RPMI8226 (cell line): Measurements from ENCODE around the gene TMTC1.
"Not testable (repeated sequence)": the region's sequence is repeated elsewhere in the genome, so short reads cannot be mapped to it uniquely, and the experiment has no call there.

Experiments used
- DNase-seq: peaks from one replicate; pipeline ENCODE4 v3.0.0-alpha.2; 2015

Gene TMTC1

DNA sequence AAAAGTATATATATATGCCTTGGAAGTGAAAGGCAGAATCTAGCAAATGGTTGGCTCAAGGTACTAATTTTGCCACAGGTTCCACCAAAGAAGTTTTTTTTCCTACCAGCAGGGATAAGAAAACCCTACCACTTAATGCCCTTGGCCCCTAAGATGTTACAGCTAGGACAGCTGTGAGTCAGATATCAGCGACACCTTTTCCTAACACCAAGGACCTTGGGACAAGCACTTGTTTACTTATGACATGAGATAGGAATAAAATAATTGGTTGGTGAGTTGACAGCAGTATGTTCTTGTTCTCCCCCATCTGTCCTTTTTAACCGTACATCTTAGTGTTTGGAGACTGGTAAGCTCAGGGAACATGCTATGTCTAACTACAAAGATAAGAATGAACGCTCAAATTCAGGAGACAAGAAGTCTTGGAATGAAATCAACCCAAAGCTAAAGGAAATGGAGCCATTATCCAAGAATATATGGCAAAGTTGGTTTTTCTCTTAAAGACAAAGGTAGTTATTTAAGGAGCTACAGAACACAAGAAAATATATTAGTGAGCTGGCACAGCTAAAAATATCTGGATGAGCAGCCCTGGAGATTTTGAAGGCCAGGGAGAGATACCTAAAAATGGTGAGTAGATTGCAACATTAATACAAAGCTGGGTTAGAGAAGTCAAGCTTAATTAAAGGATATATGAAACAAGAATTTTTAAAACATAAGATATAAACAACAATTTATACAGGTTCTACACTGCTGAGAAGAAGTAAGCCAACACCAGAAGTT, 126.8 kb downstream of the TMTC1 start:
- no peak for DNase-seq

DNA sequence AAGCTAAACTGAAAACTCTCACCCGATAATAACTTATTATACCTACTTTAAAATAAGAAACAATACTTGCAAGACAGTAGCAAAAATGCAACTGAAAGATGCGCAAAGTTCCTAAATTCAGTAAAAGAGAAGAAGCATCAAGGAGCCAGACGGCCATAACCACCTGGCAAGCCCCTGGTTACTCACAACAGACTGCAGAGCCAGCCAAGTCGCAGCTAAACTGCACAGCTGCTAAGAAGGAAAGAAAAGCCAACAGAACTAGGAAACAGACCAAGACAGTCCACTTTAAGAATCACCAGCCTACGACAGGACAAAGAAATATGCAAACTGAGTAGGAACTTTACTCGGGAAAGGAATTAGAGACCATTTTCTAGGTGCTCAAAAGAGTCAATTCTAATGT, 127.9 kb downstream of the TMTC1 start:
- DNase-seq, result no peak

DNA sequence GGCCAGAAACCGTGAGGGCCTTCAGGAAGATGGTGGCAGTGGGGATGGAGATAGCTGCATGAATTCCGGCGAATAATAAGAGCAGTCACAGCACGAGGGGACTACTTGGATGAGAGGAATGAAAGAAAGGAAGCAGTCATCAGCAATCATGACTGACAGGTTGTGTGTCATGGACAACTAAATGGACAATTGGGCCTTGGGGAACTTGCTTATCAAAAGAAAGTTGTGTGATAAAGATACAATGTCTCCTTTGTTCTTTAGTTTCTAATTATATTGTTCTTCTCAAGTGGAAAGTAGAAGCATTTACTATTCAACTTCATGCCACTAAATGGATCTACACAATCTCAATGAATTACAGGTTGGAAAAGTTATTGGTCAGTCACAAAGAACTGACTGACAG, 130.5 kb downstream of the TMTC1 start:
- no peak for DNase-seq

DNA sequence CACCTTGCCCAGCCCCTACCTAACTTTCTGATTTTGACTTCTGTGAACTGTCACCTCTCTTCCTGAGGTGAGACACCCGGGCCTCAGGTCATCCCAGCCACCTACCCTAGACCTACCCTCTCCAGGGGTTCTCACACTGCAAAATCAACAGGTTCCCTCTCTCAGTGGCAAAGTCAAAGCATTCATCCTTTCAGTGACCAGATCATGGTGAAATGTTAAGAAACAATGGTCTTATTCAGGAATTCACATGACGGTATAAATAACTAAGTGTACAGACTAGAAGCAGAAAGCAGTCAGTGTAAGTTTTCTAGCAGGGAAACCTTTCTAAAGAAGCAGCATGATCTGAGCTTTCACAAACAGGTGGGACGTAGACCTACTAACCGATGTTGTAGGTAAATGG, 133.4 kb downstream of the TMTC1 start:
- no peak for DNase-seq

DNA sequence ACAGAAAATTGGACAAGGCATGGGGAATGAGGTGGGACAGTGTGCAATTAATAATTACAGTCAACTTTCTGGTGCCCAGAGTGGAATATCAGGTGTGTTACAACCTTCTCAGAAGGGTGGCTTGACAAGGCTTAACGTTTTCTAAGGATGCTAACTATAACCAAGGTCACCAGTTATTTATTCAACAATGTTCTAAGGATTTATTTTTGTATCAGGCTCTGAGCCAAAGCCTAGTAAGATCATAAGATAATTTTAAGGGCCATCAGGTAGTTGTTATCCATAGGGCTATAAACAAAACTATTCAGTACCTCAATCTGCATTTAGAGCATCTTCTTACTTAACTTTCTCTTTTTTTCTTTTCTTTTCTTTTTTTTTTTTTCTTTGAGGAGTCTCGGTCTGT, 134.0 kb downstream of the TMTC1 start:
- no peak for DNase-seq

DNA sequence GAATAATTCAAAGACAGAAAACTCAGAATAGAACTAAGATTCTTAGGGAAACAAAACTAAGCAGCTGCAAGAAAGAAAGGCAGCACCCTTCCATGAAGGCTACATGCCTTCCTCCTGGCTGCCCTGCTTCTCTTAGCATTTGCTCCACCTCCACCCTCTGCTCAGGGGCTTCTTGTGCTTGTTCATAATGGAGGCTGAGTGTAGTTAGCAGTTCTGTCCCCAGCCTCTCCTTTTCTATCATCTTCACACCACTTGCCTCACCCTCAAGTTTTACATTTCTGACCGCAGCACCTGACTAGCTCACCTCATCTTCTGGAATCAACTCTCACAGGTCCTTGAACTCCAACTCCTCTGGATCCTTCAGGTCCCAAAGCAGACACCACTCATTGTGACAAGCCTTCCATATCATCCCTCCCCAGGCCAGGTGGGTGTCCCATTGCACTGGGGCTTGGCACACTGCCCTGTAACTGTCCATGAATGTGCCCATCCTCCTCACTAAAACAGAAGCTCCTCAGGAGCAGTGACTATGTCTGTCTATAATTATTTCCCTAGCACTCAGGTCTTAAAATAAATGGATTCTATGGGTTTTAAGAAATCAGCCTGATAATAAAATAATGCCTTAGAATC, 139.1 kb downstream of the TMTC1 start:
- no peak for DNase-seq

DNA sequence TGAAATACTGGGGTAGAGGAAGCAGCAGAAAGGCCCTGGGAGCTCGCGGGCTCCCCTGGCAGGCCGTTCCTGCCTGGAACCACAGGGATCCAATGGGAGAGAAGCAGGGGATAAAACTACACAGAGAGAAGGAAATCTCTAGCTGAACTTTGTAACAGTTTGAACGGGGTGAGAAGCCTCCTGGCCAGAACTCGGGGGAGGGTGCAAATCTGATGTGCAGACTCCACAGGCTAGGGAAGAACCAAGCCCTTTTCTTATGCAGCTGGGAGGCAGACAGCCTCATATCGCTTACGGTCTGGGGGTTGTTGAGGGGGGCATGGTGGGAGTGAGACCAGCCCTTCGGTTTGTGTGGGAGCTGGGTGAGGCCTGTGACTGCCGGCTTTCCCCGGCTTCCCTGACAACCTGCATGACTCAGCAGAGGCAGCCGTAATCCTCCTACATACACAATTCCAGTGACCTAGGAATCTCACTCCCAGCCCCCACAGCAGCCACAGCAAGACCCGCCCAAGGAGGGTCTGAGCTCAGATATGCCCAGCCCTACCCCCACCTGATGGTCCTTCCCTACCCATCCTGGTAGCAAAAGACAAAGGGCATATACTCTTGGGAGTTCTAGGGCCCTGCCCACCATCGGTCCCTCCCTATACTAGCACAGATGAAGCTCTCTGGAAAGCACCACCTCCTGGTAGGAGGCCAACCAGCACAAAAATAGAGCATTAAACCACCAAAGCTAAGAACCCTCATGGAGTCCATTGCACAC, 143.0 kb downstream of the TMTC1 start:
- no peak for DNase-seq

DNA sequence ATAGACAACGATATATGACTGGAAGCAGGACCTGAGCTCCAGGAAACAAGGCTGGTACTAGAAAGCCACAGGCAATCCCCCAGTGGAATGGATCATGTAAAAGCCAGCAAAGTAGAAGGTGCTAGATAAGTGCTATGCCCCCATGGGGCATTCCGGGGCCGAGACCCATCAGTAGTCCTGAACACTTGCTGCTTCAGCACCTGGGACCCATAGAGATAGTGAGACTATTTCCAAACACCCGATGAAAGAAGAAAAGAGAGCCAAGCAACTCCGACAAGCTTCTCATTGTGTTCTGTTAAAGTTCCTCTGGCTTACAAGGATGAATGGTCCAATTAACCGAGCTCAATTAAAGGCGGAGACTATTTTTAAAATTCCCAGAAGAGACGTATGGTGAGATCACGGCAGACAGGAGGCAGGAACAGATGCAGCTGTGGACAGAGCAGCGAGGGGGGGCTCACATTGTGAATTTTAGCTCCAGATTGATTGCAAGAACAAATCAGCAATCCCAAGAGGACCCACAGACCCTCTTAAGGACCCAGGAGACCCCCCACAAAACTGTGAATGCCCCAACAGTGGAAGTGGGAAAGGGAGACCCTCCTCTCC, 143.7 kb downstream of the TMTC1 start:
- DNase-seq, result no peak

DNA sequence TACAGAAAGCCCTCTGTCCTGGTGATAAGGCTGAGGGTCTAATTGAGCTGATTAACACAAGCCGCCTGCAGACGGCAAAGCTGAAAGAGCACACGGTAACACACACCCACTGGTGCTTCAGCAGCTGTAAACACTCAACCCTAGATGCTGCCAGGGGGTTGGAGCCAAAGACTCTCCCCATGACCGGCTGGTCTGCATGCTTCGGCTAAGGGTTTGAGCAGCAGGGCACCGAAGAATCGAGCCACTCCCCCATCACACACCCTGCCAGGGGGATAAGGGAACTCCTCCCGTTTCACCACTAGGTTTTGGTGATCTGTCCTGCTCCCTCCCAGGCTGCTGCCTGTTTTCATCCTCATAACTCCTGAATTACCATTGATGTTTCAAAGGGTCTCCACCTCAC, 145.2 kb downstream of the TMTC1 start:
- DNase-seq, result no peak

DNA sequence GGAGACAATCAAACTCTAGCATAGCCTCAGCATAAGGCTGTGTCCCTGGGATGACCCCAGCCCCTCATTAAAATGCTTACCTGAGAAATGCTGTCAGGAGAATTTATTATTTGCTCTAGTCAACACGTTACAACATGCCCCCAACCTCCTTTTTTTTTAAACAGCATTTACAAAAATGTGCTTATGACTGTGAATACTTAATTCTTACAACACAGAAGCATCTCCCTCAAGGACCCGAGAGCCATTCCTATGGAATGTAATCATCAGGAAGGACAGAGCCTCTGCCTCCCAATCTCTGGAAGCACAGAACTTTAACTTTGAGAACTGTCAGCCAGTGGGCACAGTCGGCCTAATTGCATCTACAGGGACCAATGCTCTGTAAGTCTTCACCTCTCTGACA, 149.7 kb downstream of the TMTC1 start:
- DNase-seq, result no peak

DNA sequence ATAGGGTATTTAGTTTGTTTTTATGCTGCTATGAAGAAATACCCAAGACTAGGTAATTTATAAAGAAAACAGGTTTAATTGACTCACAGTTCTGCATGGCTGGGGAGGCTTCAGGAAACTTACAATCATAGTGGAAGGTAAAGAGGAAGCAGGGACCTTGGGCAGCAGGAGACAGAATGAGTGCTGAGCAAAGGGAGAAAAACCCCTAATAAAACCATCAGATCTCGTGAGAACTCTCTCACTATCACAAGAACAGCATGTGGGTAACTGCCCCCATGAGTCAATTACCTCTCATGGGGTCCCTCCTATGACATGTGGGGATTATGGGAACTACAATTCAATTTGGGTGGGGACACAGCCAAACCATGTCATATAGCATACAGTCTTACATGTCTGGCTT, 153.6 kb downstream of the TMTC1 start:
- DNase-seq, result not testable (repeated sequence)

DNA sequence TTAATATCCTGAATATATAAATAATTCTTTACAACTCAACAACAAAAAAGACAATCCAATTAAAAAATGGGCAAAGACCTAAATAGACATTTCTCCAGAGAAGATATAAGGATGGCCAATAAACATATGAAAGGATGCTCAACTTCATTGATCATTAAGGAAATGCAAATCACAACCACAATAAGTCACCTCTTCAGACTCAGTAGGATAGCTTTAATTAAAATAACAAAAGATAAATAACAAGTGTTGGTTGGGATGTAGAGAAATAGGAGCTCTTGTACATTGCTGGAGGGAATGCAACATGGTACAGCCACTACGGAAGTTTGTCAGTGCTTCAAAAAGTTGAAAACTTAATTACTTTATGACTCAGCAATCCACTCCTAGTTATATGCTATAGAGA, 156.5 kb downstream of the TMTC1 start:
- DNase-seq, result no peak

DNA sequence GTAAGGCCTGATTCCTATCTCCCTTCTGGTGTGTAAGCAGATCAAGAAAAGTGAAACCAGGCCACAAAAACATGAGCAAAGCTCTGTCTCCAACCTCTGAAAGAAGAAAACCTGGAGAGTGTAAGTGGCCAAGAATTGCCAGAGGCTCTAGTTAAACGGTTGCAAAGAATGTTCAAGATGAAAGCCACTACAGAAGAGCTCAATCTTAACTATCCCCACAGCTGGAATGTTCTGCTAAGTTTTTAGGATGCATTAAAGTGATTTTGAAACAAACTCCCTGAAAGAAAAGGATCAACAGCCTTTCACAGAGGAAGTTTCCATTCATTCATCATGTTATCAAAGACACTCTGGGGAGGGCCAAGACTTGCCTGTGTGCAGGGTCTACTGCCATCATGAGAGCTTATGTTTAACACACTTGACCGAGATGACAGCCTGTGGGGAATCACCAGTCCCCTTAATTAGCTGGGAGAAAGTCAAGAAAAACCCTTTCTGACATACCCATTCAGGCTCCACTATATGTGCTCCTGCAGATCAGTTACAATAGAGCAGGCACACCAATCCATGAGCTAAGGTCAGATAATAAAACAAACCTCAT, 158.3 kb downstream of the TMTC1 start:
- no peak for DNase-seq

DNA sequence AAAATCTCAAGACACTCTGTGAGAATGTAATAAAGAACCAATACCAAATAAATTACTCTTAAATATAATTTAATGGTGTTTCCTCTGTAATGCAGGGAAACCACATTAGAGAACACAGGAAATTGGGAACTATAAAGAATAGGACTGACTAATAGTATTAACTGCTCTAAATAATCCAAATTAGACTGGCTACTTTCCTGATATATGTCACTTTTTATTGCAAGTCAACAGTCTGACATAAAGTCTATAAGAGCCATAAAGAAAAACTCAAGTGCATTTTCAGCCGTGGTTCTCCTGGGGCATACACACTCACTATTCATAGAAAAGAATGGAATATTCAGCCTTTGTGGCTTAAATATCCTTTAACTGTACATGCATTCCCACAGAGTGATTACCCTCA, 161.5 kb downstream of the TMTC1 start:
- DNase-seq, result no peak

DNA sequence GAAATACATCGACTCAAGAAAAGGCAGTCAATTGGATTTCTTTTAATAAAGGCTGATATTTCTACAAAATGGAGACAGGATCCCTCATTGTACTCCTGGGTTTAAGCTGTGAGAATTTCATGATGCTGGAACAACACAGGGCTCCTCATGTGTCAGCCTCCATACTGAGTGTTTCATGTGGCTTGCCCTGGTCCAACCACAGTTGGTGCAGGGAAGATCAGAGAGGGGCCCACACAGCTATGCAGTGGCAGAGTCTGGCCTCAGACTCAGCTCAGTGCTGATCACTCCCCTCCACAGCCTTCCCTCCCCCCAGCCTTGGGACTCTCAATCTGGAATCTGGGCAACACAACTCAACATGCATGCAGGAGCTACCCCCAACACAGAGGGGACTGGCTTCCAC, 163.7 kb downstream of the TMTC1 start:
- DNase-seq, result no peak

DNA sequence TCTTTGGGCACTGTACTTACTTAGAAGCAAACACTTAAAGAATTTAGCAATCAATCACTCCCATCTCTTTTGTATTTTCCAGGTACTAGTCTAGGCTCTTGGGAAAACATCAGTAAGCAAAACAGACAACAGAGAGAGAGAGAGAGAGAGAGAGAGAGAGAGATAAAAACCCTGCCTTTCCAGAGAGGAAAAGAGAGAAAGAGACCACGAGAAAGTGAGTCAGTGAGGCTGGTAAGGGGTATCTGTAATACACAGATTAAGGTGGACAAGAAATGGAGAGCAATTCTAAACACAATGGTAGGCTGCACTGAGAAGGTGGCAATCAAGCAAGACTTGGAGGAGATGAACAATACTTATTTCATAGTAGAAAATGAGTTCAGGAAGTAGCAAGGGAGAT, 166.3 kb downstream of the TMTC1 start:
- no peak for DNase-seq

DNA sequence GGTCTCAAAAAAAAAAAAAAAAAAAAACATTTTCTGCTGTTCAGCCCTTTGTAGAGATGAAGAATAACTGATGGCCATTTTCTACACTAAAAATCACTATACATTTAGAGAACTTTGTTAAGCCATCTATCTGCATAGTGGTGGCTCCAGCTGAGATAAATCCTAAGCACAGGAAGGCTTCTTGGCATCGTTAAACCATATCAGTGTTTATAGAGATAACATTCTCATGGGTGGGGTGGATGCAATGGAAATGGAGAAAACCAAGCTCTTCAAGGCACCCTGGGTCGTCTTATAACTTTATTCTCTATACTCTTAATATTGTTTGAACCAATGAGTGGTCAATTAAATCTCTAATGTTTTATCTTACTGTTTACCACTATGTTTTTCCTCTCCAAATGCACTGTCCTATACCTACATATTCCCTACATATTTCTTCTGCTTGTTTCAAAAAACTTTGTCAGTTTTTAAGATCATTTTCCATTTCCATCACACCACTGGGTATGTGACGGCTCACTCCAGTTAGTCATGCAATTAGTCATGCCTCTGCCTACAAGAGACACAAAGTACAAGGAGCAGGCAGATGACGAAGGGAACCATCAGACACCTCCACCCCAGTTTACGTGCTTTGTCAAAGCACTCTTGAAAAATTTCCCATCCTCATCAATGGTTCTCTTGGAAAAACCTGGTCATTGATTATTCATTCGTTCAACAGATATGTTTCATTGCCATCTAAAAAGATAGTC, 166.9 kb downstream of the TMTC1 start:
- no peak for DNase-seq

DNA sequence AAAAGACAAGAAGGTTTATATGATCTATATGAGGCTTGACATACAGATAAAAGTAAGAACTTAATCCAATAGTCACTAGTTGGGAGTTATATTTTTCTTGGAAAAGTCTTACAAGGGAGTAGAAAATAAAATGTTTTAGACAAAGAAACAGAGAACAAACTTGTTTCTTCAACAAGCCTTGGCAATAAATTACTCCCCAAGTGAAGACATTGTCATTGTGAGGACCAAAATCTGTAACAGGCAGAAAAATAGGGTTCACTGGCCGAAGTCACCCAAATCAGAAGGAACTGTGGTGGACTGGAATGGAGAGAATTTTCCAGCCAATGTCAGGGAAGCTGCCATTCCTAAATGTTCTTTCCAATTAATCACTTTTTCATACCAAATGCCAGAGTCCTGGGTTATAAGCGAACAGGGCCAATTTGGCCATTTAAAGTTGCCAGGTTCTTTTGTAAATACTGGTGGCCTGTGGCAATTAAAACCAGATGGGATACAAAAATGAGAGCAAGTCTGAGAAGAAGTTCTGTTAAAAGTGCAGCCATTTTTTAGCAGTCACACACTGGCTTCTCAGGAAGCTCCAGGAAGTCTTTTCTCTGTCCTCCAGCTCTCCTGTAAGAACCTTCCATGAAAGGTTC, 168.9 kb downstream of the TMTC1 start:
- no peak for DNase-seq

DNA sequence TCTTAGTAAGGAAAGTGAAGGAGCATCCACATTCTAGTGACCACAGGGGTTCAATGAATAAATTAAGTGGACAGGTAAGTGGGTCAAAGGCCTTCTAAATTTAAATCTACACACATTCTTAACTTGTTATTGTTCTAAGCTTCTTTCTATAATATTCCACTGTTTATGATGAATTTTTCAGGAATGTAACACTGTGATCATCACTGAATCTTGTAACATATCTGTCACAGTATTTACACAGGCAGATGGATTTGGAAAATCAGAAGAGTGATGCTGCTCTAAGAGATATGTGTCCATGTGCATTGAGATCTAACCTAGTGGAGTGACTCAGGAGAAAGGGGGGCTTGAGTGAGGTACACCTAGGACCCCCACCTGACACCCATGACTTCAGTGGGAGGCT, 170.8 kb downstream of the TMTC1 start:
- DNase-seq, result no peak

DNA sequence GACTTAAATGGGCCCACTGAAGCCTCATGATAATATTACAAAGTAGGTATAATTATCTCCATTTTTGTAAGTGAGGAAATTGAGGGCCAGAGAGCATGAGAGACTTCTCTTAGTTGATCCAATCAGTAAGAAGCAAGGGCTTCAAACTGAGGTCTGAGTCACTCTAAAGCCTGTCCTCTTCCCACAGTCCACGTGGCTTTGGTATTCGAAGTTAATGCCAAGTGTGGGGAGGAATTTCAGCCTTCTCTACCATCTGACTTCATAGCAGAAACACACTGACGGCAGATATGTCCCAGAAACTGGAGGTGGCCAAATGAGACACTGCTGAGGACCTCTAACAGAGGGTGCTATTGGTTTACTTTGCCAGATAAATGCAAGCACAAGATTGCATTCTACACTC, 171.8 kb downstream of the TMTC1 start:
- DNase-seq, result no peak

DNA sequence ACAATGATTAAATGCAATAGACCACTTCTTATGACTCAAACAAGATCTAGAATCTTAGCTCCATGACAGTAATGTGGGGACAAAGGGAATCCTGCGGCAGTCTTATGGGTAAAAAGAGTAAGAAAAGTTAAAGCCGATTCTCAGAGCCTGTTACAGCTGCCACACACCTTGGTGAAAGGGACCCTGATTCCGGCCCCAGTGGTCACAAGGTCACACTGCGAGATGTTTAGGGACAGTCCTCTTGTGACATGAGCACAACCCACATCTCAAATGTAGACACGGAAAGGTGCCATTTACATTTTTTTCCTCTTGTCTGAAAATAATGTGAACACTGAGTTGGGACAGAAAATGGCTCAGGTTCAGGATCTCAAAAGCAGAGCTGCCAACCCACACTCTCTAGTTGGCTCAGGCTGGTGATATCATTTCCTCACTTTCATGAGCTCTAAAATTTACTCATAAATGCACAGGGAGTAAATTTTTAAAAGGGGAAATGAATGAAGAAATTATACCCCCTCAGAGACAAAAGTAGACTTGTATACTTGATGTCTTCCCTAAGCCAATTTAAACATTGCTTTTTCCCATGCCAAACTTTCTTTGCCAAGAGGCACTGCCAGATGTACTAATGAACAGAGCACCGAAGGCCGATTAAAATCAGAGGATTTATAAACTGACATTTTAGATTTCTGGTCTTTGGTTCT, 173.1 kb downstream of the TMTC1 start:
- DNase-seq, result no peak
